GM10248 (cell line): ENCODE results near the gene PPP2R5A.

ENCODE experiments used
- CTCF ChIA-PET: fragments of 300-600 bp; sonication (Branson Sonifier 250); formaldehyde crosslinking; extraction: SDS; loops from one replicate; lab custom pipeline; 2021; ENCODE audit warnings: antibody characterized with exemption; lab: Yijun Ruan, JAX
- POLR2A ChIA-PET: fragments of 350-650 bp; sonication (Branson Sonifier 250); formaldehyde crosslinking; extraction: SDS; loops from one replicate; lab custom pipeline; 2020; ENCODE audit warnings: antibody characterized with exemption; lab: Yijun Ruan, JAX
- DNase-seq: peaks from one replicate; pipeline ENCODE4 v3.0.0; 2012; ENCODE audit errors: extremely low spot score
- TF ChIP-seq, protein P1 (sequence below): IDR thresholded peaks from 2 replicates; pipeline ENCODE4 v1.5.1; 2012; ENCODE audit warnings: mild to moderate bottlenecking, low read depth; ENCODE audit errors: extremely low read depth, missing control alignments, control extremely low read depth

The PPP2R5A gene

DNA sequence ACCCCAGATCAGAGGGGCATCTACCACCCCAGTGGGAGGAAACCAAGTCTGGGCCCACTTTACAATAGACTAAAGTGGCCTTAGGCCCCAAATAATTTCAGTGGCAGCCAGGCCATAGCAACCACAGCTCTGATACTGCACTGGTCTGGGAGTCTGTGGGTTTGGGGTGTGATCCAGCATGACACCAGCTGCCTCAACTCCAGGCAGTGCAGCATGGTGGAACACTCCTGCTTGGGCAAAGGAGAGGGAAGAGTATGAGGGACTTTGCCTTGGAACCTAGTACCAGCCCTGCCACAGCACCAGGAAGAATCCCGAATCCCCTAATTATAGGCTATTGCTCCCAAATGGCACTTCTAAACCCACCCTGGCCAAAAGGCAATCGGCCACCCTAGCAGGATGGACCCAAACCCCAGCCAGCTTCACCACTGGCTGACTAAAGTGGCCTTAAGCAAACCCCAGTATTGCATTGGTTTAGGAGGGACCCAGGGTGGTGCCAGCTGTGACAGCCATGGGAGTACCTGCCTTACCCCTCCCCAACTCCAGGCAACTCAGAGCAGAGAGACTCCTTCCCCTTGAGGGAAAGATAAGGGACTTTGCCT lies 82.4 kb downstream of the PPP2R5A start:
- no peak for DNase-seq
- ChIA-PET CTCF (interaction anchor here (0.7 to 8.4 kb wide), 19 partner anchors 9 to 687 kb away, joined by 3 to 58 read pairs (median 5); partner anchors contain the start of genes DTL, INTS7 and PACC1), POLR2A (no interaction called here)
- TF ChIP-seq, protein P1, sequence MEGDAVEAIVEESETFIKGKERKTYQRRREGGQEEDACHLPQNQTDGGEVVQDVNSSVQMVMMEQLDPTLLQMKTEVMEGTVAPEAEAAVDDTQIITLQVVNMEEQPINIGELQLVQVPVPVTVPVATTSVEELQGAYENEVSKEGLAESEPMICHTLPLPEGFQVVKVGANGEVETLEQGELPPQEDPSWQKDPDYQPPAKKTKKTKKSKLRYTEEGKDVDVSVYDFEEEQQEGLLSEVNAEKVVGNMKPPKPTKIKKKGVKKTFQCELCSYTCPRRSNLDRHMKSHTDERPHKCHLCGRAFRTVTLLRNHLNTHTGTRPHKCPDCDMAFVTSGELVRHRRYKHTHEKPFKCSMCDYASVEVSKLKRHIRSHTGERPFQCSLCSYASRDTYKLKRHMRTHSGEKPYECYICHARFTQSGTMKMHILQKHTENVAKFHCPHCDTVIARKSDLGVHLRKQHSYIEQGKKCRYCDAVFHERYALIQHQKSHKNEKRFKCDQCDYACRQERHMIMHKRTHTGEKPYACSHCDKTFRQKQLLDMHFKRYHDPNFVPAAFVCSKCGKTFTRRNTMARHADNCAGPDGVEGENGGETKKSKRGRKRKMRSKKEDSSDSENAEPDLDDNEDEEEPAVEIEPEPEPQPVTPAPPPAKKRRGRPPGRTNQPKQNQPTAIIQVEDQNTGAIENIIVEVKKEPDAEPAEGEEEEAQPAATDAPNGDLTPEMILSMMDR = no peak

DNA sequence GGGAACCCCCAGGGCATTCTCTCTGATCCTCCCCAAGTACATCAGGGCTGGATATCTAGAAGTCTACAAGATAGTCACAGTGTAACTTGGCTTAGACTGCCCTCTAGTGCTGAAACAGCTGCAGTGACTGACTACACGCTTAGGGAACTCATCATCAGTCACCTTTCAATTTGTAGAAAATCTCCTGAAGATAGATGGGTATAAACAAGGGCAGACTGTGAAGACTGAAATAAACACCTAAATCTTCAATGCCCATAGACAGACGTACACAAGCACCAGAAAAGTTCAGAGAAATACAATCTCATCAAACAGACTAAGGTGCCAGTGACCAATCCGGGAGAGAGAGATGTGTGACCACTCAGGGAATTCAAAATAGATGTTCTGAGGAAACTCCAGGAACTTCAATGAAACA lies 82.9 kb downstream of the PPP2R5A start:
- CTCF ChIA-PET = interaction anchor here (0.9 to 8.4 kb wide), 17 partner anchors 9 to 687 kb away, joined by 3 to 58 read pairs (median 5); partner anchors contain the start of genes DTL and INTS7
- DNase-seq = peak; percentile 67
- POLR2A ChIA-PET = no interaction called here
- TF ChIP-seq, protein P1 = peak; percentile 56

DNA sequence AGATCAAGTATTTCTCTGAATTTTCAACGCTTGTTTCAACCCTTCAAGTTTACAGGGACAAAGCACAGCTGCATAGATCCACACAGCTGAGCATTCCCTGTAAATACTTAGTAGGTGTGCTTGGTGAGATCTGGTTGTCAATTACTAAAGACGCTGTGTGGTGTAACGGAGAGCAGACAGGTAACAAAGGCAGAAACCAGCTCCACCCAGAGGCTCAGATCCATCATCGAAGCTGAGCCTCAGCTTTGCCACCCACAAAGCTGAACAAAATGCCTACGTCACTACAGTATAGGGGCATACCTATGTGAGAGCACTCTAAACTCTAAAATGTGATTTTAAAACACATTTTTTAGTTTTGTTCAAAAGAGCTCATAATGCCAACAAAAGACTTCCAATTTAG lies 90.8 kb downstream of the PPP2R5A start:
- CTCF ChIA-PET = interaction anchor here (0.9 to 3.7 kb wide), 8 partner anchors 9 to 366 kb away, joined by 3 to 23 read pairs (median 3); no protein-coding TSS in a partner anchor
- no peak for DNase-seq
- TF ChIP-seq, protein P1 = no peak
- POLR2A ChIA-PET = no interaction called here

DNA sequence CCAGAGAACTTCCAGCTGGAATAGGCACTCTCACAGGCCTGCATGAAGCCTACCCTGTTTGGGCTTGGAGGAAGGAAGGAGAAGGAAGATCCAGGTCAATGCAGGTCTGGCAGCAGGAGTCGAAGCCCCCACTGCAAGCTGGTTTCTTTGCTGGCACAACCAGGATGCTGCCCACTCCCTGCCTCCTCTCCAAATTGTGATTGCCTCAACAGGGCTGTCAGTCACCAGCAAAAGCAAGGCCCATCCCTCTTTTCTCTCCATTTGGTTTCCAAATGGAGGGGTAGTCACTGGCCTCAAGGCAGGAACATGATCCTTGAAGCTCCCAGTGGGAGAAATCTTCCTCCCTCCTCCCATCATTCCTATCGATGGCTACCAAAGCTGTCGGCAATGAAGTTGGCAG lies 92.4 kb downstream of the PPP2R5A start:
- ChIA-PET CTCF (interaction anchor here (0.8 to 3.7 kb wide), 5 partner anchors 10 to 314 kb away, joined by 3 to 23 read pairs (median 6); no protein-coding TSS in a partner anchor), POLR2A (no interaction called here)
- TF ChIP-seq, protein P1 = no peak
- no peak for DNase-seq

DNA sequence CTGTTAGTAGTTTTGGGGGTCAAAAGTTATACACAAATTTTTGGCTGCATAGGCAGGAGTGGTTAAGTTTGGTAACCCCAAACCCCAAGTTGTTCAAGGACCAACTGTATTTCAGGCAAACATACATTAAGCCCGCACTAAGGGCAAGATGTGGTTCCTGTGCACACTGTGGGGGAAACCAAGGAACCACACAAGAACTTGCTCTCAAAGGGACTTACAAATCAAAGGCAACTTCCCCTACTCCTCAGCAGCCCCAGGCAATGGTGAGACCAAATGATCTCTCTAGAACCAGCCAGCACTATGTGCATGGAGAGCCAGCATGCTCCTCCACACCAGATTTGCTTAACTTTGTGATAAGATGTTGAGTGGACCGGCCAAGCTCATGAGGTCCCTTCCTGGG lies 94.2 kb downstream of the PPP2R5A start:
- POLR2A ChIA-PET = interaction anchor here (0.7 kb wide), 1 partner anchor 224 kb away, joined by 6 read pairs; no protein-coding TSS in a partner anchor
- DNase-seq = no peak
- CTCF ChIA-PET = interaction anchor here (1.0 to 1.2 kb wide), 3 partner anchors 10 to 317 kb away, joined by 3 to 4 read pairs (median 4); no protein-coding TSS in a partner anchor
- TF ChIP-seq, protein P1 = no peak

DNA sequence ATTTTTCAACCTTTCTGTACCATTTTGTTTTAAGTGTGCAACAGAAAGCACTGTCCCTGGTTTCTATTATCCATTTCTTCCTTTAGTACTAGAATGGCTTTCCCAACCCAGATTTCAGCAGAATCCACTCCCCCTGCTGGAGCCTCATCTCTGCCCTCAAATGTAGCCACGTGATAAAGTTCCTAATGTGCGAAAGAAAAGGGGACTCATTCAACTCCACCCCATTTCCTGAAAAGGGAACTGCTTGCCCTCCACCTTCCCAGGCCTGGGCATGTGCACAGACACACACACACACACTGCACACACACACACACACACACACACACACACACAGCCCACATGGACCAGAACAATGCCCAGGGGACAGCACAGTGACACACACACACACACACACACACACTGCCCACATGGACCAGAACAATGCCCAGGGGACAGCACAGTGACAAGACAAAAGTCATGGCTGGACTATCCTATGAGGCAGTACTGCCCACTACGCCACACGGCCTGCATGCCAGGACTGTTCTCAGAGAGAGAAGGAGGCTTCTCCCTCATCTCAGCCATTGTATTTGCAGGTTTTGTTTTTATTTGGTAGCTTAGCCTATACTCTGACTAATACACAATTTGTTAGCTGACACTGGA lies 96.3 kb downstream of the PPP2R5A start:
- no peak for DNase-seq
- POLR2A ChIA-PET = no interaction called here
- CTCF ChIA-PET = no interaction called here
- TF ChIP-seq, protein P1 = no peak
